HG03060 (cell line): ENCODE data around the gene TERT.
"Not testable (repeated sequence)": the region's sequence is repeated elsewhere in the genome, so short reads cannot be mapped to it uniquely, and the experiment has no call there.

ENCODE experiments used
- ATAC-seq: cut with Tn5 transposase; IDR thresholded peaks from one replicate; pipeline ENCODE4 v1.9.1; 2021; ENCODE audit warnings: low read depth, moderate number of reproducible peaks; ENCODE audit not compliant: unreplicated experiment

Gene TERT

GRCh38 chr5:1298067-1298551 lies 3.2 kb upstream of the TERT start:
- ATAC-seq, result no peak

GRCh38 chr5:1297243-1297642 lies 2.4 kb upstream of the TERT start:
- ATAC-seq, result no peak

DNA sequence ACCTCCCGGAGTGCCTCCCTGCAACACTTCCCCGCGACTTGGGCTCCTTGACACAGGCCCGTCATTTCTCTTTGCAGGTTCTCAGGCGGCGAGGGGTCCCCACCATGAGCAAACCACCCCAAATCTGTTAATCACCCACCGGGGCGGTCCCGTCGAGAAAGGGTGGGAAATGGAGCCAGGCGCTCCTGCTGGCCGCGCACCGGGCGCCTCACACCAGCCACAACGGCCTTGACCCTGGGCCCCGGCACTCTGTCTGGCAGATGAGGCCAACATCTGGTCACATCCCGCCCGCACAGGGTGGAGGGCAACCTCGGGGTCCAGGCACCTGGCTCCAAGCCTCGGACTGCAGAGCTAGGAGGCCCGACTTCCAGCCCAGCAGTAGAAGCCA lies 776 bp upstream of the TERT start:
- no peak for ATAC-seq

DNA sequence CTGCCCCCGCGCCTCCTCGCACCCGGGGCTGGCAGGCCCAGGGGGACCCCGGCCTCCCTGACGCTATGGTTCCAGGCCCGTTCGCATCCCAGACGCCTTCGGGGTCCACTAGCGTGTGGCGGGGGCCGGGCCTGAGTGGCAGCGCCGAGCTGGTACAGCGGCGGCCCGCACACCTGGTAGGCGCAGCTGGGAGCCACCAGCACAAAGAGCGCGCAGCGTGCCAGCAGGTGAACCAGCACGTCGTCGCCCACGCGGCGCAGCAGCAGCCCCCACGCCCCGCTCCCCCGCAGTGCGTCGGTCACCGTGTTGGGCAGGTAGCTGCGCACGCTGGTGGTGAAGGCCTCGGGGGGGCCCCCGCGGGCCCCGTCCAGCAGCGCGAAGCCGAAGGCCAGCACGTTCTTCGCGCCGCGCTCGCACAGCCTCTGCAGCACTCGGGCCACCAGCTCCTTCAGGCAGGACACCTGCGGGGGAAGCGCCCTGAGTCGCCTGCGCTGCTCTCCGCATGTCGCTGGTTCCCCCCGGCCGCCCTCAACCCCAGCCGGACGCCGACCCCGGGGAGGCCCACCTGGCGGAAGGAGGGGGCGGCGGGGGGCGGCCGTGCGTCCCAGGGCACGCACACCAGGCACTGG lies 548 bp downstream of the TERT start:
- no peak for ATAC-seq

GRCh38 chr5:1293416-1294205 lies 1.3 kb downstream of the TERT start:
- no peak for ATAC-seq

DNA sequence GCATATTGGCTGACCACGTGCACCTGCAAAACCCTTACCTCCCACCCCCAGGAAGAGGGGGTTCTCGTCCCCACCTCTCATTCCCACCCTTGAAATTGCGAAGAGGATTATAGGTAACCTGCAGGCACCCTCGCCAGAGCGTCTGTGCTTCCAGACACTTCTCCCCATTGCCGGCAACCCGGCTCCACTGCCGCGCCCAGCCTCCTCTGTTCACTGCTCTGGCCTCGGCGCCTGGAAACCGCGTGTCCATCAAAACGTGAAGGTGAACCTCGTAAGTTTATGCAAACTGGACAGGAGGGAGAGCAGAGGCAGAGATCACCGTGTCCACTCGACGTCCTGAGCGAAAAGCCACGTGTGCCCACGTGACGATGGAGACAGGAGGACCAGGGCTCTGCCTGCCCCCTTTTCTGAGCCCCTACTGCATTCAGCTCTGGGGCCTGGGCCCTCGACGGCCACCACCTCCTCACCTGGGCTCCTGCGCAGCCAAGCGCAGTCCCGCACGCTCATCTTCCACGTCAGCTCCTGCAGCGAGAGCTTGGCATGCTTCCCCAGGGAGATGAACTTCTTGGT lies 1.9 kb downstream of the TERT start:
- ATAC-seq, result no peak

DNA sequence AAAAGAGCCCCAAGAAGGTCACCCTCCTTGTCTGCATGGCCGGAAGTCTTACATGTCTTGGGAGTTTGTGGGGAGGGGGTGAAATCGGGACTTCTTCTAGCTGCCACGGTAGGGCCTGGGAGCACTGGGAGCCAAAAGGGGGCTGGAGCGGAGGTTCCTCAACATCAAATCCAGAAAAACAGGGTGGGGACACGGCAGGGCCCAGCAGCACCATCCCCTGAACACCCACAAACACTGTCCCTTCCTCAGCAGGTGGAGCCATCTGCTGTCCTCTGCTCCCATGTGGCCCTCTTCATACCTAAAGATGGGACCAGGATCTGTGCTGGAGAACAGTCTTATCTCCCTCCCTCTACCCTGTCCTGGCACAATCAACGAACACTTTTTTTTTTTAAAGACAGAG lies 2.7 kb downstream of the TERT start:
- ATAC-seq, result no peak

GRCh38 chr5:1291611-1292080 lies 3.2 kb downstream of the TERT start:
- no peak for ATAC-seq

DNA sequence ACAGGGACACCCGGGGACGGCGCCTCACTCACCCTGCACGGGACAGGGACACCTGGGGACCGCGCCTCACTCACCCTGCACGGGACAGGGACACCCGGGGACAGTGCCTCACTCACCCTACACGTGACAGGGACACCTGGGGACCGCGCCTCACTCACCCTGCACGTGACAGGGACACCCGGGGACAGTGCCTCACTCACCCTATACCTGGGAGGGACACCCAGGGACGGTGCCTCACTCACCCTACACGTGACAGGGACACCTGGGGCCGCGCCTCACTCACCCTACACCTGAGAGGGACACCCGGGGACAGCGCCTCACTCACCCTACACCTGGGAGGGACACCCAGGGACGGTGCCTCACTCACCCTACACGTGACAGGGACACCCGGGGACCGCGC lies 3.9 kb downstream of the TERT start:
- ATAC-seq, result not testable (repeated sequence)

DNA sequence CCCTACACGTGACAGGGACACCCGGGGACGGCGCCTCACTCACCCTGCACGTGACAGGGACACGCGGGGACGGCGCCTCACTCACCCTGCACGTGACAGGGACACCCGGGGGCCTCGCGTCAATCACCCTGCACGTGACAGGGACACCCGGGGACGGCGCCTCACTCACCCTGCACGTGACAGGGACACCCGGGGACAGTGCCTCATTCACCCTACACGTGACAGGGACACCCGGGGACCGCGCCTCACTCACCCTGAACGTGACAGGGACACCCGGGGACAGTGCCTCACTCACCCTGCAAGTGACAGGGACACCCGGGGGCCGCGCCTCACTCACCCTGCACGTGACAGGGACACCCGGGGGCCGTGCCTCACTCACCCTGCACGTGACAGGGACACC lies 5.3 kb downstream of the TERT start:
- ATAC-seq, result not testable (repeated sequence)

- no peak for ATAC-seq
These were observed 6.2 kb downstream of the TERT start for GRCh38 chr5:1288439-1289335.

DNA sequence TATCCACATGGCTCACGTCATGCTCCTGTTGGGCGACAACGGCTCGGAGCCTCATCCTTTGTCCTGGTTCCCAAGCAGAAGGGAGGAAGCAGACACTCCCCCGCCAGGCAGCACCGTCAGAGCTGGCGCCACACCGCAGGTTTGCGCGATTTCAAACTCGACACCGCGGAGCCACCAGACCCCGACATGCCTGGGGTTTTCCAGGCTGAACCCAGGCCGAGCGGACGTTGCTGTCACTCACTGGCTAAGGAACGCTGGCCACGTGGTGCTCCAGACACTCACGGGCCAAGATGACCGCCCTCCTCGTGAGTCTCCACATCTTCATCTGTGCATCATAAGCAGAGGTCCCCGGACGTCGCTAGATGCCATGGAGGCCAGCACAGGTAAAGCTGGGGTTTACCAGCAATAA lies 9.0 kb downstream of the TERT start:
- no peak for ATAC-seq

GRCh38 chr5:1285141-1285540 lies 9.7 kb downstream of the TERT start:
- no peak for ATAC-seq

- ATAC-seq, result not testable (repeated sequence)
These were observed 10.4 kb downstream of the TERT start for GRCh38 chr5:1284336-1284970.

- ATAC-seq, result not testable (repeated sequence)
These were observed 11.2 kb downstream of the TERT start for GRCh38 chr5:1283729-1284041.

DNA sequence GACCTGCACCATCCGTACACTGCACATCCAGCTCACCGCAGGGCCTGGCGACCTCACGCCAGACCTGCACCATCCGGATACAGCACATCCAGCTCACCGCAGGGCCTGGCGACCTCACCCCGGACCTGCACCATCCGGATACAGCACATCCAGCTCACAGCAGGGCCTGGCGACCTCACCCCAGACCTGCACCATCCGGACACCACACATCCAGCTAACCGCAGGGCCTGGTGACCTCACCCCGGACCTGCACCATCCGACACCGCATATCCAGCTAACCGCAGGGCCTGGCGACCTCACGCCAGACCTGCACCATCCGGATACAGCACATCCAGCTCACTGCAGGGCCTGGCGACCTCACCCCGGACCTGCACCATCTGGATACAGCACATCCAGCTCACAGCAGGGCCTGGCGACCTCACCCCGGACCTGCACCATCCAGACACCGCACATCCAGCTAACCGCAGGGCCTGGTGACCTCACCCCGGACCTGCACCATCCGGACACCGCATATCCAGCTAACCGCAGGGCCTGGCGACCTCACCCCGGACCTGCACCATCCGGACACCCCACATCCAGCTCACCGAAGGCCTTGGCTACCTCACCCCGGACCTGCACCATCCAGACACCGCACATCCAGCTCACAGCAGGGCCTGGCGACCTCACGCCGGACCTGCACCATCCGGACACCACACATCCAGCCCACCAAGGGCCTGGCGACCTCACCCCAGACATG lies 11.7 kb downstream of the TERT start:
- ATAC-seq, result not testable (repeated sequence)

DNA sequence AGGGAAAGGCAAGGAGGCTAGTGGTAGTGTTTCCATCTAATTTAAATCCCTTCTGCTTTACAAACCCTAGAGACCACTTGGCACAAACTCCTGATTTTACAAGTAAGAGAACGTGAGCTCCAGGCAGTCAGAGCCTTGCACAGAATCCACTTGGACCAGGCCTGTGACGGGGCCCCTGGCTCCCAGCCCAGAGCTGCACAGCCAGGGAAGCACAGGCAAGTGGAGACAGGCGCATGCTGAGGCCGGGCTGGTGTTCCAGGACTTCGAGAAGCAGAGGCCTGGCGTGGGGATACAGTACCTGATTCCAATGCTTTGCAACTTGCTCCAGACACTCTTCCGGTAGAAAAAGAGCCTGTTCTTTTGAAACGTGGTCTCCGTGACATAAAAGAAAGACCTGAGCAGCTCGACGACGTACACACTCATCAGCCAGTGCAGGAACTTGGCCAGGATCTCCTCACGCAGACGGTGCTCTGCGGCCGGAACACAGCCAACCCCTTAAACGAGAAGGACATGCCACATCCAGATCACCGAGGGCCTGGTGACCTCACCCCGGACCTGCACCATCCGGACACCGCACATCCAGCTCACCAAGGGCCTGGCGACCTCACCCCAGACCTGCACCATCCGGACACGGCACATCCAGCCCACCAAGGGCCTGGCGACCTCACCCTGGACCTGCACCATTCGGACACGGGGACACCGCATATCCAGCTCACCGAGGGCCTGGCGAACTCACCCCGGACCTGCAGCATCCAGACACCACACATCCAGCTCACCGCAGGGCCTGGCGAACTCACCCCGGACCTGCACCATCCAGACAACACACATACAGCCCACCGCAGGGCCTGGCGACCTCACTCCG lies 12.5 kb downstream of the TERT start:
- ATAC-seq, result no peak

DNA sequence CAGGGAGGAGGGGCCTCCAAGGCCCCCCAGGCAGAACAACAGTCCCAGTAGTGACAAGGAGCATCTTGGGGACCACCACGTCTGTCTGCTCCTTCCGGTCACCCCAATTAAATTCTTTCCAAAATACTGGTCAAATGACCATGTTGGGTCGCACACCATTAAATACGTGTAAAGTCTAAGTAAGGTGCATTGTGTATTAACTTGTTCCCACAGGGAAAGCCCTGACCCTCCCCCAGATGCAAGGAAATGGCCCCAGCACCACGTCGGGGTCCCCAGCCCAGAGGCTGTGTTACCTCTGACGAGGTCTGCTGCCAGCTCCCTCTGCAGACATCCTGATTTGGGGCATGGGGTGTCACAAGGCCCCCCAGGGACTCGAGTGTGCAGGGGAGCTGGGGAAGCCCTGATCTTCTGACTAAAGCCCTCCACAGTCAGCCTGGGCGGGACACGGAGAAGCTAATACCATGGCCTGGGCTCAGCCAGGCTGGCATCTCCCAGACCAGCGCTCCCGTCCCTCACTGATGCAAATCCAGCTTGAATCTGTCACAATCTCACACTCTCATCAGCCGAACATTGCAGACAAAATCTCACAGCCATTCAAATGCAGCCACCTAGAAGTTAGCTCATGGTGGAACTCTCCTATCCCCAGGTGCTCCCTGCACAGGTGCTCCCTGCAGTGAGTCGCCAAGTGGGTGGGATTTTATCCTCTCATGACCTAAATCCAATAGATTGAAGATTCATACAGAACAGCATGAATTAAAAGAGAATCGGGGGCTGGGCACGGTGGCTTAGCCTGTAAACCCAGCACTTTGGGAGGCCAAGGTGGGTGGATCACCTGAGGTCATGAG lies 13.6 kb downstream of the TERT start:
- ATAC-seq, result no peak
